Right lobe of liver (tissue), 4 donors: Measurements from ENCODE around the gene RGS10.

Experiments
- CTCF ChIP-seq, 4 donors: fragments of 200-600 bp in 3 of 4; fragments of 450-650 bp in 1 of 4; IDR thresholded peaks; one replicate each; pipeline versions ENCODE4 v1.5.1 to v1.8.0; 2016 to 2022; ENCODE audit warnings: antibody characterized with exemption in 4 of 4, mild to moderate bottlenecking in 2 of 4
- POLR2A ChIP-seq: fragments of 450-650 bp; IDR thresholded peaks from one replicate; pipeline ENCODE4 v1.6.1; 2017; ENCODE audit warnings: antibody characterized with exemption, mild to moderate bottlenecking
- donor health status: DM: no; HTN: no; CAD: no.
- donor health status: DM: no; HTN: no; CAD: no.
- donor health status: DM: no; HTN: yes; CAD: no.

- TF ChIP-seq POLR2A (no peak), CTCF (IDR thresholded peaks at IDR 0.05) (no peak)
Measured at GRCh38 chr10:119503821-119504220, 38.7 kb downstream of the RGS10 start.
